Adipocyte (in vitro differentiated cells): ENCODE data around the gene PRR12.

ENCODE experiments used
- DNase-seq: peaks from one replicate; pipeline ENCODE4 v3.0.0-alpha.2; 2015; ENCODE audit warnings: low read depth
- H3K27me3 ChIP-seq: replicated peaks from 2 replicates; pipeline ENCODE4 v1.7.0; 2013; ENCODE audit warnings: mild to moderate bottlenecking, low read length, moderate library complexity; ENCODE audit not compliant: control insufficient read depth, insufficient read depth
- H3K36me3 ChIP-seq: 2 replicates; pipeline ENCODE4 v1.7.0; 2013; ENCODE audit warnings: low read length, mild to moderate bottlenecking, moderate library complexity; ENCODE audit not compliant: control insufficient read depth, insufficient read depth, severe bottlenecking
- H3K4me1 ChIP-seq: 2 replicates; pipeline ENCODE4 v1.7.0; 2013; ENCODE audit warnings: mild to moderate bottlenecking, low read length, moderate library complexity; ENCODE audit not compliant: control insufficient read depth, insufficient read depth
- H3K4me3 ChIP-seq: 2 replicates; pipeline ENCODE4 v1.7.0; 2013; ENCODE audit warnings: mild to moderate bottlenecking, low read length, moderate library complexity
- H3K9ac ChIP-seq: 2 replicates; pipeline ENCODE4 v1.7.0; 2013; ENCODE audit warnings: mild to moderate bottlenecking, low read length, moderate library complexity
- H3K9me3 ChIP-seq: 2 replicates; pipeline ENCODE4 v1.7.0; 2013; ENCODE audit warnings: mild to moderate bottlenecking, low read length, moderate library complexity; ENCODE audit not compliant: control insufficient read depth

PRR12 gene

DNA sequence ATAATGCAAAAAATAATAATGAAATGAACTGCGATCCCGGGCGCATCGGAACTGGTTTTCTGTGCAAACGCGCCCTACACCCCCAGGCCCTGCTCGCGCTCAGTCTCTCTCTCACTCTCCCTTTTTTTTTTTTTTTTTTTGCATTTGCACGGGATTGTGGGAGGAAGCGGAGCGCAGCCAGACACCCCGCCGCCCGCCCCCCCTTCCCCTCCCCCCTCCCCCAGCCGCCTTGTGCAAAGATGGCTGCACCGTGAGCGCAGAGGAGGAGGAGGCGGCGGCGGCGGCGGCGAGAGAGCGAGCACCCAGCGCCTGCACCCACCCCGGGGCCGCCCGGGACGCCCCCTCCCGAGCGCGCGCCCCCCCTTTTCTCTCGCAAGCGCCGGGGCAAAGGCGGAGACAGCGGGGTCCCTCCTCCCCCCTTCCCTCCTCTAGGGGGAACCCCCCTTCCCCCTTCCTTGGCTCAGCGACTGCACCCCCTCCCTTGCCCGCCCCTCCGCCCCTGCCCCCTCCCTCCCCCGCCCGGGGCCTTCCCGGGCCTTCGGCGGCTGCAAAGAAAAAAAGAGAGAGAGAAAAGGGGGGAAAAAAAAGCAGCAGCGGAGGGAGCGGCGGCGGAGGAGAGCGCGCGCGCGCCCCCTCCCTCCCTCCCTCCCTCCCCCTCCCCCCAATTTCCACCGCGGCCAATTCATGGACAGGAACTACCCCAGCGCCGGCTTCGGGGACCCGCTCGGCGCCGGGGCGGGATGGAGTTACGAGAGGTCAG is at the start of gene PRR12:
TSS of gene PRR12 (plus strand) at position 212 of the 760 bp plus-strand sequence. CDS start at position 685, 473 bp downstream.
- Histone ChIP-seq H3K9me3 (no peaks in the 10 kb centered on the region), H3K4me1 (peaks cover 15% of the 10 kb centered on the region), H3K36me3 (peaks cover 13% of the 10 kb centered on the region), H3K27me3 (no peaks in the 10 kb centered on the region), H3K4me3 (peak within 1 kb of the TSS; percentile 98), H3K9ac (peak within 1 kb of the TSS; percentile 97)
- DNase-seq = peak; percentile 84

DNA sequence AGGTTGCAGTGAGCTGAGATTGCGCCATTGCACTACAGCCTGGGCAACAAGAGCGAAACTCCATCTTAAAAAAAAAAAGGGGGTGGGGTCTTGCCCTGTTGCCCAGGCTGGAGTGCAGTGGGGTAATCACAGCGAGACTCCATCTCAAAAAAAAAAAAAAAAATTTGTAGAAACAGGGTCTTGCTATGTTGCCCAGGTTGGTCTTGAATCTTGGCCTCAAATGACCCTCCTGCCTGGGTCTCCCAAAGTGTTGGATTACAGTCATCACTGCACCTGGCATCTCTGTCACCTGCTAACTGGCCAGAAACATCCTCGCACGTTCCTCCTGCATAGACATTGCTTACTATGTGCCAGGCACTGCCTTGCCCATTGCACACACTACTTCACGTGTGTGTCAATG is 49.1 kb upstream of the PRR12 start:
- Histone ChIP-seq H3K9ac (no peak overlapping the region), H3K9me3 (no peaks in the 10 kb centered on the region), H3K4me1 (peaks cover 7% of the 10 kb centered on the region), H3K4me3 (no peak overlapping the region), H3K27me3 (no peaks in the 10 kb centered on the region), H3K36me3 (peaks cover 44% of the 10 kb centered on the region)
- no peak for DNase-seq

DNA sequence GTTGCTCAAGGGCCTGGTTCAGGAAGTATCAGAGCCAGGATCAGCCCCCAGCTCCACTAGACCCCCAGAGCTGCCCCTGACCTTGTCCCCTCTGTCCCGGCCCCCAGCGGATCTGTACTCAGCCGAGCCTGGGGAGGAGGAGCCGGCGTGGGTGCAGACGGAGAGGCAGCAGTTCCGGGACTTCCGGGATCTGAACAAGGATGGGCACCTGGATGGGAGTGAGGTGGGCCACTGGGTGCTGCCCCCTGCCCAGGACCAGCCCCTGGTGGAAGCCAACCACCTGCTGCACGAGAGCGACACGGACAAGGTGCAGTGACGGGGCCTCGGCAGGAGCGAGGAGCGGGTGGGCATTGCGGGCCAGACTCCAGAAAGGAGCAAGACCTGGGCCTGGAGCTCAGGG is 48.5 kb upstream of the PRR12 start:
- no peaks in the 10 kb centered on the region for H3K27me3 ChIP-seq
- H3K9ac ChIP-seq = no peak overlapping the region
- H3K4me1 ChIP-seq = peaks cover 10% of the 10 kb centered on the region
- H3K36me3 ChIP-seq = peaks cover 38% of the 10 kb centered on the region
- H3K9me3 ChIP-seq = no peaks in the 10 kb centered on the region
- no peak for DNase-seq
- no peak overlapping the region for H3K4me3 ChIP-seq

DNA sequence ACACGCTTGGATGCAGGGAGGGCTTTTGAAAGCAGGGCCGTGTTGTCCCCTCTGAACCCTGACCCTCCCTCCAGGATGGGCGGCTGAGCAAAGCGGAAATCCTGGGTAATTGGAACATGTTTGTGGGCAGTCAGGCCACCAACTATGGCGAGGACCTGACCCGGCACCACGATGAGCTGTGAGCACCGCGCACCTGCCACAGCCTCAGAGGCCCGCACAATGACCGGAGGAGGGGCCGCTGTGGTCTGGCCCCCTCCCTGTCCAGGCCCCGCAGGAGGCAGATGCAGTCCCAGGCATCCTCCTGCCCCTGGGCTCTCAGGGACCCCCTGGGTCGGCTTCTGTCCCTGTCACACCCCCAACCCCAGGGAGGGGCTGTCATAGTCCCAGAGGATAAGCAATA is 48.0 kb upstream of the PRR12 start:
- H3K4me3 ChIP-seq = no peak overlapping the region
- H3K4me1 ChIP-seq = peaks cover 10% of the 10 kb centered on the region
- H3K9me3 ChIP-seq = no peaks in the 10 kb centered on the region
- peaks cover 35% of the 10 kb centered on the region for H3K36me3 ChIP-seq
- DNase-seq = no peak
- H3K9ac ChIP-seq = no peak overlapping the region
- H3K27me3 ChIP-seq = no peaks in the 10 kb centered on the region

GRCh38 chr19:49544154-49544553 is 46.8 kb upstream of the PRR12 start:
- H3K4me3 ChIP-seq = no peak overlapping the region
- H3K9me3 ChIP-seq = no peaks in the 10 kb centered on the region
- DNase-seq = no peak
- peaks cover 26% of the 10 kb centered on the region for H3K36me3 ChIP-seq
- H3K4me1 ChIP-seq = peaks cover 10% of the 10 kb centered on the region
- no peaks in the 10 kb centered on the region for H3K27me3 ChIP-seq
- no peak overlapping the region for H3K9ac ChIP-seq

GRCh38 chr19:49546825-49547565 is 44.0 kb upstream of the PRR12 start:
- H3K27me3 ChIP-seq = no peaks in the 10 kb centered on the region
- no peak overlapping the region for H3K4me3 ChIP-seq

GRCh38 chr19:49549045-49549444 is 41.9 kb upstream of the PRR12 start:
- no peak for DNase-seq
- Histone ChIP-seq H3K4me1 (peaks cover 16% of the 10 kb centered on the region), H3K36me3 (peaks cover 8% of the 10 kb centered on the region), H3K27me3 (no peaks in the 10 kb centered on the region), H3K9ac (no peak overlapping the region), H3K9me3 (no peaks in the 10 kb centered on the region), H3K4me3 (no peak overlapping the region)

More at GRCh38 chr19:49546825-49547565, 44.0 kb upstream of the PRR12 start:
- peak overlapping the region; percentile 66 for H3K9ac ChIP-seq
- H3K4me1 ChIP-seq = peaks cover 10% of the 10 kb centered on the region
- DNase-seq = peak; percentile 99
- no peaks in the 10 kb centered on the region for H3K9me3 ChIP-seq
- H3K36me3 ChIP-seq = peaks cover 15% of the 10 kb centered on the region

DNA sequence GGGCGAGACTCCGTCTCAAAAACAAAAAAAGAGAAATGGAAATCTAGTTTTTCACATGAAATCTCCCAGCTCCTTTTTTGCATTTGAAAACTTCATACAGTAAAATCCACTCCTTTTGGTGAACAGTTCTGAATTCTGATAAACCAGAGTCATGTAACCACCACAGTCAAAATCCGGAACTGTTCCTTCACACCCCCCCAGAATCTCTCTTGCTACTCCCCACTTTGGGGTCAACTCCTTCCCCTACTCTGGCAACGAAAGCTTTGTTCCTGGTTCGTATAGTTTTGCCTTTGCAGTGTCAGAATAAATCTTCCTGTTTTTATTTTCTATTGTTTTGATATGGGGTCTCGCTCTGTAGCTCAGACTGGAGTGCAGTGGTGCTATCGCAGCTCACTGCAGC is 39.5 kb upstream of the PRR12 start:
- Histone ChIP-seq H3K36me3 (peaks cover 25% of the 10 kb centered on the region), H3K4me3 (no peak overlapping the region)

GRCh38 chr19:49552749-49553148 is 38.2 kb upstream of the PRR12 start:
- no peak for DNase-seq
- H3K4me3 ChIP-seq = no peak overlapping the region
- H3K36me3 ChIP-seq = peaks cover 35% of the 10 kb centered on the region

More for the DNA sequence above, 39.5 kb upstream of the PRR12 start:
- DNase-seq = no peak
- Histone ChIP-seq H3K9me3 (no peaks in the 10 kb centered on the region), H3K27me3 (no peaks in the 10 kb centered on the region), H3K4me1 (peaks cover 13% of the 10 kb centered on the region), H3K9ac (no peak overlapping the region)

DNA sequence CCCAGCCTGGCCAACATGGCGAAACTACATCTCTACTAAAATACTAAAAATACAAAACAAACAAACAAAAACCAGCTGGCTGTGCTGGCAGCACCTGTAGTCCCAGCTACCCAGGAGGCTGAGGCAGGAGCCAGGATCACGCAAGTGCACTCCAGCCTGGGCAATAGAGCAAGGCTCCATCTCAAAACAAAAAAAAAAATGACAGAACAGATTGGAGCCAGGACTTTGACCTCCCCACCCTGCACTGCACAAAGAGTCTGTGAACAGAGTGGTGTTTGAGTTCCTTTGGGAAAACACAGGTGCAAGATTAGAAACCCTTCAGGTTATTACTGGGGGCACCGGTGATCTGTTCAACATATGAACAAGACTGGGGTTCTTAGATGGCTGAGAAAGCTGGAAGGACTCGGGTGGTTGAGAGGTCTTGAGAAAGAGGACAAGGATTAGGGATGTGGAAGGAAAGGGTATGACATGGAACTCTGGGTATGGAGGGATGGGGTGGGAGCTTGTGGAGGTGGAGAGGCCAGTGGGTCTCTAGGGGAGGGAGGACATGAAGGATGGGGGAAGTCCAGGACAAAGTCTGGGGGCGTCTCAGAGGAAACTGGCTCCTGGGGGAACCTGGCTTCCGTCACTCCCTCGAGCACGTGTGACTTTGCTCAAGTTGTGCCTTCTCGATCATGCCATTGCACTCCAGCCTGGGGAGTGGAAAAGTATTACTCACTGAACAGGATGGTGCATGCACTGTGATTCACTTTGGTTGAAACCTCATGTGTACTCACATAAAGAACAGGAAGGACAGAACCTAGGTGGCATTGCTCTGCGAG is 37.3 kb upstream of the PRR12 start:
- Histone ChIP-seq H3K4me1 (peaks cover 6% of the 10 kb centered on the region), H3K9me3 (no peaks in the 10 kb centered on the region), H3K9ac (no peak overlapping the region), H3K27me3 (no peaks in the 10 kb centered on the region), H3K36me3 (peaks cover 43% of the 10 kb centered on the region), H3K4me3 (no peak overlapping the region)
- peak; percentile 38 for DNase-seq

More at GRCh38 chr19:49552749-49553148, 38.2 kb upstream of the PRR12 start:
- Histone ChIP-seq H3K9ac (no peak overlapping the region), H3K27me3 (no peaks in the 10 kb centered on the region), H3K4me1 (peaks cover 6% of the 10 kb centered on the region), H3K9me3 (no peaks in the 10 kb centered on the region)

- Histone ChIP-seq H3K9ac (no peak overlapping the region), H3K4me1 (peaks cover 6% of the 10 kb centered on the region), H3K9me3 (no peaks in the 10 kb centered on the region), H3K4me3 (no peak overlapping the region), H3K27me3 (no peaks in the 10 kb centered on the region), H3K36me3 (peaks cover 54% of the 10 kb centered on the region)
- DNase-seq = no peak
These were observed 36.2 kb upstream of the PRR12 start for GRCh38 chr19:49554701-49555181.
